ENCODE results near the gene FUS. TPM values are rescaled to one million over a fixed set of nuclear protein-coding genes. Genes with fewer than 3 reads are reported as not detected.

Gene FUS
- total RNA-seq, 1 experiment from 2014 or later: 770 TPM

GRCh38 chr16:31185339-31185738 lies 5.4 kb downstream of the FUS start:
- POLR2A ChIA-PET: no interaction called here
- Mint-ChIP-seq H3K27ac (peak overlapping the region; percentile 45; the same call in 1 of the 2 replicates), H3K4me1 (peaks cover 39% of the 10 kb centered on the region), H3K9me3 (no peaks in the 10 kb centered on the region), H3K27me3 (ENCODE audit: low read depth) (no peaks in the 10 kb centered on the region), H3K4me3 (no peak overlapping the region), H3K36me3 (peaks cover 94% of the 10 kb centered on the region)
- TF ChIP-seq ESRRA (CRISPR knock-in tag; IDR thresholded peaks at IDR 0.05; ENCODE audit: borderline replicate concordance) (no peak), ETV6 (CRISPR knock-in tag; IDR thresholded peaks at IDR 0.05) (no peak), PRRX2 (CRISPR knock-in tag; IDR thresholded peaks at IDR 0.05) (no peak), RORB (CRISPR knock-in tag; IDR thresholded peaks at IDR 0.05) (no peak), ATF3 (CRISPR knock-in tag; conservative IDR thresholded peaks at IDR 0.05) (no peak)
- TF ChIP-seq, protein P1, sequence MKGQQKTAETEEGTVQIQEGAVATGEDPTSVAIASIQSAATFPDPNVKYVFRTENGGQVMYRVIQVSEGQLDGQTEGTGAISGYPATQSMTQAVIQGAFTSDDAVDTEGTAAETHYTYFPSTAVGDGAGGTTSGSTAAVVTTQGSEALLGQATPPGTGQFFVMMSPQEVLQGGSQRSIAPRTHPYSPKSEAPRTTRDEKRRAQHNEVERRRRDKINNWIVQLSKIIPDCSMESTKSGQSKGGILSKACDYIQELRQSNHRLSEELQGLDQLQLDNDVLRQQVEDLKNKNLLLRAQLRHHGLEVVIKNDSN (CRISPR knock-in tag; IDR thresholded peaks at IDR 0.05): no peak
- CTCF ChIA-PET: no interaction called here
- ATAC-seq (no peak), DNase-seq (ENCODE audit: low spot score) (no peak)

- ChIA-PET POLR2A (no interaction called here), CTCF (no interaction called here)
- Mint-ChIP-seq H3K27me3 (ENCODE audit: low read depth) (no peaks in the 10 kb centered on the region), H3K36me3 (peaks cover 99% of the 10 kb centered on the region), H3K9me3 (no peaks in the 10 kb centered on the region), H3K27ac (peak overlapping the region; percentile 86; the same call in 1 of the 2 replicates), H3K4me3 (no peak overlapping the region), H3K4me1 (peaks cover 39% of the 10 kb centered on the region)
- TF ChIP-seq SOX15 (CRISPR knock-in tag; IDR thresholded peaks at IDR 0.05): no peak
- TF ChIP-seq KAT7 (CRISPR knock-in tag; IDR thresholded peaks at IDR 0.05; ENCODE audit: borderline replicate concordance): no peak
- TF ChIP-seq MYBL2 (CRISPR knock-in tag; IDR thresholded peaks at IDR 0.05): no peak
- TF ChIP-seq E2F1 (CRISPR knock-in tag; IDR thresholded peaks at IDR 0.05): no peak
- no peak for DNase-seq (ENCODE audit: low spot score)
- ATAC-seq: no peak
Observed at GRCh38 chr16:31186176-31186575, 6.2 kb downstream of the FUS start.

DNA sequence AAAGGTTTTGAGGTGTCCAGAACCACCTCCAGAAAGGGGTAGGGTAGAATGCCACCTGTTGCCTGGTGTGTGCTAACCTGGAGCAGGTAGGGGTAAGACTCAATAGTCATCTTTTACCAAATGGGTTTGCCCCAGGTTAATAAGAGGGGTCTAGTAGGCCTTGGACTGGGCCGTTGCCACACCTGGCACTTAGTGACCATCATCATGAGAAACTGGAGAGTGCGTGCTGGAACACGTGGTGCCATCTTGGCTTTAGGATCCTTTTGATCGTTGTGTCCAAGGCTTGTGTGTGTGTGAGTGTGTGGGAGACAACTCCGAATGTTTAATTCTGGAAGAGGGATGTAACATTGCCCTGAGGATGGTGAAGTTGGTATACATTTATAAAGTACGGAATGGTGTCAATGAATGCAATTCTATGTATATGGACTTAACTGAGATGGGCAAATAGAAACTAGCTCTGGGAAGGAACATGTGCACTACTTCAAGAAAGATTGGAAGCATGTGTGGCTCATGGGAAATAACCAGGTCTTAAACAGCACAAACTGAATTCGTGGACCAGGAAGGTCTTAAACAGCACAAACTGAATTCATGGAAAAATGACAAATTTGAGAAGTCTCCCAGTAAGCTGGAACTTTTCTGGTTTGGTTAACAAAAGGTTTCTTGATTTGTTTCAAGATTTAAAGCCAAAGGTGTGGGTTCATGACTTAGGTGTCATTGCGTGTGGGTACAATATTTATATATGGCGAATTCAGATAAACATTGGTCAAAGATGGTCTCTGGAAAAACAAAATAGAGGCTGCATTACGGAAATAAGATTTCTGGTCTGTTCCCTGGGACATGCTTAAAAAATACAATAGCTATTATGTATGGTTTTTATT lies 7.2 kb downstream of the FUS start:
- no peak overlapping the region for H3K4me3 Mint-ChIP-seq

More for the DNA sequence above, 7.2 kb downstream of the FUS start:
- Mint-ChIP-seq H3K27me3 (ENCODE audit: low read depth) (no peaks in the 10 kb centered on the region), H3K36me3 (peaks cover 99% of the 10 kb centered on the region), H3K9me3 (no peaks in the 10 kb centered on the region), H3K27ac (peak overlapping the region; percentile 26), H3K4me1 (peaks cover 32% of the 10 kb centered on the region)
- no peak for ATAC-seq
- DNase-seq (ENCODE audit: low spot score): no peak
- TF ChIP-seq RORB (CRISPR knock-in tag; IDR thresholded peaks at IDR 0.05): no peak; the same call in 1 of the 2 replicates
- TF ChIP-seq NR1H2 (CRISPR knock-in tag; IDR thresholded peaks at IDR 0.05): no peak
- no peak for TF ChIP-seq JAZF1 (CRISPR knock-in tag; IDR thresholded peaks at IDR 0.05)
- 0 out of 2 replicates have a peak, but pooled peaks have one; percentile 51 for TF ChIP-seq EMX1 (CRISPR knock-in tag; IDR thresholded peaks at IDR 0.05)
- no peak for TF ChIP-seq TP53 (CRISPR knock-in tag; IDR thresholded peaks at IDR 0.05)
- no peak for TF ChIP-seq ATF3 (CRISPR knock-in tag; conservative IDR thresholded peaks at IDR 0.05)
- no peak for TF ChIP-seq HMGXB4 (CRISPR knock-in tag; IDR thresholded peaks at IDR 0.05)
- TF ChIP-seq ZBTB21 (CRISPR knock-in tag; IDR thresholded peaks at IDR 0.05; ENCODE audit: borderline replicate concordance): no peak
- TF ChIP-seq, protein P2, sequence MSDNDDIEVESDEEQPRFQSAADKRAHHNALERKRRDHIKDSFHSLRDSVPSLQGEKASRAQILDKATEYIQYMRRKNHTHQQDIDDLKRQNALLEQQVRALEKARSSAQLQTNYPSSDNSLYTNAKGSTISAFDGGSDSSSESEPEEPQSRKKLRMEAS (CRISPR knock-in tag; IDR thresholded peaks at IDR 0.05): no peak
- TF ChIP-seq IRF2 (CRISPR knock-in tag; IDR thresholded peaks at IDR 0.05; ENCODE audit: borderline replicate concordance, low read depth): no peak
- TF ChIP-seq NFATC4 (CRISPR knock-in tag; IDR thresholded peaks at IDR 0.05): peak; percentile 32; the same call in 1 of the 2 replicates
- ChIA-PET CTCF (no interaction called here), POLR2A (interaction anchor here (0.6 to 1.7 kb wide), 2 partner anchors 15 to 42 kb away, joined by 6 to 7 read pairs; partner anchors contain the start of gene PYCARD)
